ENCODE measurements around the gene INTS3. TPM values are rescaled to one million over a fixed set of nuclear protein-coding genes. Genes with fewer than 3 reads are reported as not detected.
A peak's percentile ranks its signal among the peaks of the same experiment; 100 is the strongest.

Gene INTS3
- total RNA-seq, 1 donor from 2014 or later: 79.2 TPM

DNA sequence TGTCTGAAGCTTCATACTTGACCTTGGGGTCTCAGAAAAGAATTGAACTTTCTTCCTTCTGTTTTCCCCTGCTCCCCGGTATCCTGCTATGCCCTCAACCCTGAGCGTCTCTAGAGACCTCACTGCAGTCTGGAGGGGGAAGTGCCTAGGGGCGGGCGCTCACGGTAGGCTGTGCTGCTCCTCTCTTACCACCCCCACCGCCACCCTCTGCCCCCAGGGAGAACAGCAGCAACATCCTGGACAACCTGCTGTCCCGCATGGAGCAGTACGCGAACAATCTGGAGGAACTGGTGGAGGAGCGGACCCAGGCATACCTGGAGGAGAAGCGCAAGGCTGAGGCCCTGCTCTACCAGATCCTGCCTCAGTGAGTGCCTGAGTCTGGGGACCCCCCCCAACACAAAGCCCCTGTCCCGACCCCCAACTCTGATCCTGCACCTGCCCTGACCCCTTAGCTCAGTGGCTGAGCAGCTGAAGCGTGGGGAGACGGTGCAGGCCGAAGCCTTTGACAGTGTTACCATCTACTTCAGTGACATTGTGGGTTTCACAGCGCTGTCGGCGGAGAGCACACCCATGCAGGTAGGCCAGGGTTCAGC lies 39.0 kb upstream of the INTS3 start:
- no peak for DNase-seq (ENCODE audit: low read depth, low spot score)
- Mint-ChIP-seq H3K4me1 (no peaks in the 10 kb centered on the region), H3K4me3 (no peak overlapping the region), H3K27me3 (ENCODE audit: low read depth) (peaks cover 14% of the 10 kb centered on the region), H3K27ac (ENCODE audit: unreplicated experiment) (no peak overlapping the region), H3K9me3 (no peaks in the 10 kb centered on the region), H3K36me3 (ENCODE audit: low read depth) (no peaks in the 10 kb centered on the region)
- TF ChIP-seq, protein P1, sequence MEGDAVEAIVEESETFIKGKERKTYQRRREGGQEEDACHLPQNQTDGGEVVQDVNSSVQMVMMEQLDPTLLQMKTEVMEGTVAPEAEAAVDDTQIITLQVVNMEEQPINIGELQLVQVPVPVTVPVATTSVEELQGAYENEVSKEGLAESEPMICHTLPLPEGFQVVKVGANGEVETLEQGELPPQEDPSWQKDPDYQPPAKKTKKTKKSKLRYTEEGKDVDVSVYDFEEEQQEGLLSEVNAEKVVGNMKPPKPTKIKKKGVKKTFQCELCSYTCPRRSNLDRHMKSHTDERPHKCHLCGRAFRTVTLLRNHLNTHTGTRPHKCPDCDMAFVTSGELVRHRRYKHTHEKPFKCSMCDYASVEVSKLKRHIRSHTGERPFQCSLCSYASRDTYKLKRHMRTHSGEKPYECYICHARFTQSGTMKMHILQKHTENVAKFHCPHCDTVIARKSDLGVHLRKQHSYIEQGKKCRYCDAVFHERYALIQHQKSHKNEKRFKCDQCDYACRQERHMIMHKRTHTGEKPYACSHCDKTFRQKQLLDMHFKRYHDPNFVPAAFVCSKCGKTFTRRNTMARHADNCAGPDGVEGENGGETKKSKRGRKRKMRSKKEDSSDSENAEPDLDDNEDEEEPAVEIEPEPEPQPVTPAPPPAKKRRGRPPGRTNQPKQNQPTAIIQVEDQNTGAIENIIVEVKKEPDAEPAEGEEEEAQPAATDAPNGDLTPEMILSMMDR (conservative IDR thresholded peaks at IDR 0.05): no peak

DNA sequence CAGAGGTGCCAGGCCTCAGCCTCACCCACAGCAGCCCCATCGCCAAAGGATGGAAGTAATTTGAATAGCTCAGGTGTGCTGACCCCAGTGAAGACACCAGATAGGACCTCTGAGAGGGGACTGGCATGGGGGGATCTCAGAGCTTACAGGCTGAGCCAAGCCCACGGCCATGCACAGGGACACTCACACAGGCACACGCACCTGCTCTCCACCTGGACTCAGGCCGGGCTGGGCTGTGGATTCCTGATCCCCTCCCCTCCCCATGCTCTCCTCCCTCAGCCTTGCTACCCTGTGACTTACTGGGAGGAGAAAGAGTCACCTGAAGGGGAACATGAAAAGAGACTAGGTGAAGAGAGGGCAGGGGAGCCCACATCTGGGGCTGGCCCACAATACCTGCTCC lies 34.4 kb upstream of the INTS3 start:
- H3K4me1 Mint-ChIP-seq: peaks cover 5% of the 10 kb centered on the region

DNA sequence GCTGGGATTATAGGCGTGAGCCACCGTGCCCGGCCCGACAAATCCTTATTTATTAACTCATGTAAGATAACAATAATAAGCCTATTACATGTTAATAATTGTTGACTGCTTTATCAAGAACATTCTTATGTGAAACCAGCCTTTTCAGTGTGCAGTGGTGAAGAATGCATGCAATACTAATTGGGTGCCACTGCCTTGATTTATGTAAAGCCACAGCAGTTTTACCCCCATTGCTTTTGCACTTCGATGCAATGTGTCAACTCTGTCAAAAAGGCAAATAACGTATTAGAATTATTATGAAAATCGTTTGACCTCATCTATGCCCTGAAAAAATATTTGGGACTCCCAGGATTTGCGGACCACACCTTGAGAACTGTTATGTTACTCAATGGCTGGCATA lies 31.1 kb upstream of the INTS3 start:
- H3K27ac Mint-ChIP-seq (ENCODE audit: unreplicated experiment): no peak overlapping the region
- no peaks in the 10 kb centered on the region for H3K9me3 Mint-ChIP-seq
- H3K4me1 Mint-ChIP-seq: peaks cover 10% of the 10 kb centered on the region
- H3K27me3 Mint-ChIP-seq (ENCODE audit: low read depth): no peaks in the 10 kb centered on the region
- no peaks in the 10 kb centered on the region for H3K36me3 Mint-ChIP-seq (ENCODE audit: low read depth)
- H3K4me3 Mint-ChIP-seq: no peak overlapping the region
- TF ChIP-seq, protein P1 (conservative IDR thresholded peaks at IDR 0.05): no peak
- no peak for DNase-seq (ENCODE audit: low read depth, low spot score)

More for the DNA sequence above, 34.4 kb upstream of the INTS3 start:
- Mint-ChIP-seq H3K4me3 (no peak overlapping the region), H3K27me3 (ENCODE audit: low read depth) (no peaks in the 10 kb centered on the region), H3K9me3 (no peaks in the 10 kb centered on the region), H3K36me3 (ENCODE audit: low read depth) (no peaks in the 10 kb centered on the region), H3K27ac (ENCODE audit: unreplicated experiment) (no peak overlapping the region)
- DNase-seq (ENCODE audit: low read depth, low spot score): no peak
- TF ChIP-seq, protein P1 (conservative IDR thresholded peaks at IDR 0.05): no peak

DNA sequence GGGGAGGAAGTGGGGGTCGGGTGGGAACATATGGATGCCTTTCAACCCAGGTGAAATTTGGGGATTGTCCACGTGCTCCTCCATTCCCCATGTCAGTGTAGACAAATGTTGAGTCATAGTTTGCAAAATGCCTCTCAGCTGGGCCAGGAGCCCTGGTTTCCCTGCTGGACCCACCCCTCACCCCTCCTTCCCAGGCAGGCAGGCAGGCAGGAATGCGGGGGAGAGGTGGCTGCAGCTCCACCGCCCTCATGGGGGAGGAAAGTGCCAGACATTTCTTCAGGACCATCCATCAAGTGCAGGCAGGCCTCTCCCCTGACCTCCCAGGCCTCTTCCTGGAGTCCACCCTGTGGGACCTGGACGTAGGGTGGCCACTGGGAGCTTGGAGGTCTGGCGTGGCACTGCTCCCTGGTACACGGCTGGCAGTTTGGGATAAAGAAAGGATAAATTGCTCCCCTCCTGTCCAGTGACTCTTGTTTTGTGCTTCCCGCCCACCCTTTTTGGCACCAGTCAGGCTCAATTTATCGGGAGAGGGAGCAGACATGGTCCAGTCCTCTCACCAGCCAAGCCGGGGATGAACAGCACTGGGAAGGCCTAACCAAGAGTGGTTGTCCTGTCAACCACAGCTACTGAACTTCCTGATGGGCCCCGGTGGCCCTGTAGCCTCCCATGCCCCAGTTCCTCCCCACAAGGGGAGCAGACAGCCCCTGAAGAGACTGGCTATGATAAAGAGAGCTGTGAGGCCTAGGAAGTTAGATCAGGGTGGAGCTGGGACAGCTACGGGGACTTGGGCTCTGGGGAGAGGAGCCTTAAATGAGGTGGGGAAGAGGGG lies 30.4 kb upstream of the INTS3 start:
- no peak for DNase-seq (ENCODE audit: low read depth, low spot score)
- Mint-ChIP-seq H3K27ac (ENCODE audit: unreplicated experiment) (peak overlapping the region; percentile 83), H3K4me1 (peaks cover 10% of the 10 kb centered on the region), H3K9me3 (no peaks in the 10 kb centered on the region), H3K36me3 (ENCODE audit: low read depth) (no peaks in the 10 kb centered on the region), H3K27me3 (ENCODE audit: low read depth) (no peaks in the 10 kb centered on the region), H3K4me3 (no peak overlapping the region)
- TF ChIP-seq, protein P1 (conservative IDR thresholded peaks at IDR 0.05): no peak

DNA sequence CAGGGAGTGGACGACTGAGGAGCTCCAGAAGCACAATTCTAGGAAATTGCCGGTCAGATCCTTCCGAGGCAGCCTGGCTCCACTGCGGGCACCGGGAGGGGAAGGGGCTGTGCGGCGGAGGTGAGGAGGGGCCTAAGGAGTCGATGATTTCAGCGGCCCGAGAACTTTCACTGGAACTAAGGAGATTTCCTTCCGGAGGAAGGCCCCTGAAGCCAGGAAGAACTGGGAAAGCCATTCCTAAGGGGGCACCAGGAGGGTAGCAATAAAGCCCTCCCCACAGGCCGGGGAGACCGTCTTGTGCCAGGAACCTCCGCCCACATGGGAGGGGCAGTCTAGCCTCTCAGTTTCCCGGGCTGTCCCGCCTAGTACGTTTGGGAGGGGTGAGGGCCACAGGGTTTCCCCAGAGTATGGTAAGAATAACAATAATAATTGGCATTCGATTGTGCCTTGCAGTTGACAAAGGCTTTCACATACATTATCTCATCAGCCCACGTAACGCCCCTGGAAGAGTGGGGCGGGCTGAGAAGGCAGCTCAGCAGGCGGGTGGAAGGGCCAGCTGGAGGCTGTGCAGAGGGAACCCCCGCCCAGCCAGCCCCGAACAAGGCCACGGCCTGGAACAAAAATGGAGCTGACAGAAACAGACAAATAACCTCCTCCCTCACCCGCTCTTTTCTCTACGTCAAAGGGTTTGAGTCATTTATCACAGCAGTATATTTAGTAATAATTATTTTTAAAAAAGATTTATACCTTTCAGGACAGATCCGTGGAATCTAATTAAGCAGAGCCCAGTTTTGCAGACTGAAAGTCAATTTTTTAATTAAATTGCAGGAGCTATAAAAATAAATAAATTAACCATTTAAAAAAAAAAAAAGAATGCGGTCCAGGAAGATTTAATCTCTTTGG lies 29.6 kb upstream of the INTS3 start:
- H3K9me3 Mint-ChIP-seq: no peaks in the 10 kb centered on the region
- H3K4me1 Mint-ChIP-seq: peaks cover 10% of the 10 kb centered on the region
- peak; percentile 18 for DNase-seq (ENCODE audit: low read depth, low spot score)
- TF ChIP-seq, protein P1 (conservative IDR thresholded peaks at IDR 0.05): no peak
- H3K4me3 Mint-ChIP-seq: no peak overlapping the region
- H3K36me3 Mint-ChIP-seq (ENCODE audit: low read depth): no peaks in the 10 kb centered on the region
- peak overlapping the region; percentile 83 for H3K27ac Mint-ChIP-seq (ENCODE audit: unreplicated experiment)
- no peaks in the 10 kb centered on the region for H3K27me3 Mint-ChIP-seq (ENCODE audit: low read depth)
